Measurements from ENCODE around the gene TRMT2B. TPM values are rescaled to one million over a fixed set of nuclear protein-coding genes. Genes with fewer than 3 reads are reported as not detected.
"Not testable (repeated sequence)": the region's sequence is repeated elsewhere in the genome, so short reads cannot be mapped to it uniquely, and the experiment has no call there.

Gene TRMT2B
- total RNA-seq, 4 donors from 2014 or later = 12.5 to 23.7 (median 14.6) TPM

DNA sequence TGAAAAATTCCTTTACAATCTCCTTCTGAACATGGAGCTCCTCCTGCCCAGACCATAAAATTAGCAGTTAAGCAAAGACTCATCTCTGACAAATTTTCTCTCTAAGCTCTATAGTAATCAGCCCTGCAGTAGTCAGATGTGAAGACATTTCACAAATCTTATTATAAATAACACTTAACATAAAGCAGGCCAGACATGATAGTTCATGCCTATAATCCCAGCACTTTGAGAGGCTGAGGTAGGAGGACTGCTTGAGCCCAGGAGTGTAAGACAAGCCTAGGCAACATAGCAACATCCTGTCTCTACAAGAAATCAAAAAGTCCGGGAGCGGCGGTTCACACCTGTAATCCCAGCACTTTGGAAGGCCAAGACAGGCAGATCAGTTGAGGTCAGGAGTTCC, 29.9 kb downstream of the TRMT2B start:
- 79% methylated on average over 3 of the region's 3 CpGs for WGBS, 2 donors
- no peak overlapping the region for H3K4me3 ChIP-seq (ENCODE audit: low read depth, poor library complexity, severe bottlenecking)
- DNase-seq (ENCODE audit: low spot score in 2 of 2) = no peak
- intact Hi-C loops (cut with DNase I; ENCODE audit: low total_unique reads) = no loop called here
- TF ChIP-seq, protein P1, sequence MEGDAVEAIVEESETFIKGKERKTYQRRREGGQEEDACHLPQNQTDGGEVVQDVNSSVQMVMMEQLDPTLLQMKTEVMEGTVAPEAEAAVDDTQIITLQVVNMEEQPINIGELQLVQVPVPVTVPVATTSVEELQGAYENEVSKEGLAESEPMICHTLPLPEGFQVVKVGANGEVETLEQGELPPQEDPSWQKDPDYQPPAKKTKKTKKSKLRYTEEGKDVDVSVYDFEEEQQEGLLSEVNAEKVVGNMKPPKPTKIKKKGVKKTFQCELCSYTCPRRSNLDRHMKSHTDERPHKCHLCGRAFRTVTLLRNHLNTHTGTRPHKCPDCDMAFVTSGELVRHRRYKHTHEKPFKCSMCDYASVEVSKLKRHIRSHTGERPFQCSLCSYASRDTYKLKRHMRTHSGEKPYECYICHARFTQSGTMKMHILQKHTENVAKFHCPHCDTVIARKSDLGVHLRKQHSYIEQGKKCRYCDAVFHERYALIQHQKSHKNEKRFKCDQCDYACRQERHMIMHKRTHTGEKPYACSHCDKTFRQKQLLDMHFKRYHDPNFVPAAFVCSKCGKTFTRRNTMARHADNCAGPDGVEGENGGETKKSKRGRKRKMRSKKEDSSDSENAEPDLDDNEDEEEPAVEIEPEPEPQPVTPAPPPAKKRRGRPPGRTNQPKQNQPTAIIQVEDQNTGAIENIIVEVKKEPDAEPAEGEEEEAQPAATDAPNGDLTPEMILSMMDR (IDR thresholded peaks at IDR 0.05) = no peak
- TF ChIP-seq POLR2A (IDR thresholded peaks at IDR 0.05) = no peak

DNA sequence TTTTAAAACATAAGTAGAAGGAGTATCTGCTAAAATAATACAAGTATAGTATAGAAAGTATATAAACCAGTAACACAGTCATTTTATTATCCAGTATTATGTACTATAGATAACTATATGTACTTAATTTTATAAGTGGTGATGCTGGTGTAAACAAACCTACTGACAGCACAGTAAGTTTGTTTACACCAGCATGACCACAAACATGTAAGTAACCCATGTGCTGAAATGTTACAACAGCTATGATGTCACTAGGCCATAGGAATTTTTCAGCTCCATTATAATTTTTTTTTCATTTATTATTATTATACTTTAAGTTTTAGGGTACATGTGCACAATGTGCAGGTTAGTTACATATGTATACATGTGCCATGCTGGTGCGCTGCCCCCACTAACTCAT, 39.9 kb downstream of the TRMT2B start:
- intact Hi-C loops (cut with DNase I; ENCODE audit: low total_unique reads); DNase-seq (ENCODE audit: low spot score in 2 of 2); H3K4me3 ChIP-seq (ENCODE audit: low read depth, poor library complexity, severe bottlenecking): not testable (repeated sequence)
- 100% methylated on average over 1 of the region's 1 CpG for WGBS, 2 donors

DNA sequence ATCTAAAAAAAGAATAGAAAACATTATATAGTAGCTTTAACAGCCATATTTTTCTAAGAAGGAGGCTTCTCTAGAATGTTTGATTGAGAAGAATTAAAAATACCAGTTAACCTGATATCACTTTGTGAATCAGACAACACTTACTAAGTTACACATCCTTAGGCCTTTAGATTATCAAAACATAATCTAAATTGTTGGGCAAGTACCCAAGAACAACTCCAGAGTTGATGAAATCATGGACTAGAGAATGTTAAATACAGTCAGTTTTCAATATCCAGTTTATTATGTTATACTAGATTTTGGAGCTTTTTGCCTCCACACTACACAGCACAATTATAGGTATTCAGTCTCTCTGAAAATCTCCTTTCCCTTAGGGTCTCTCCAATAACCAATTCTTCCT, 42.8 kb downstream of the TRMT2B start:
- TF ChIP-seq, protein P1 (IDR thresholded peaks at IDR 0.05) = no peak
- no peak for TF ChIP-seq POLR2A (IDR thresholded peaks at IDR 0.05)
- no peak overlapping the region for H3K4me3 ChIP-seq (ENCODE audit: low read depth, poor library complexity, severe bottlenecking)
- intact Hi-C loops (cut with DNase I; ENCODE audit: low total_unique reads) = no loop called here
- no peak for DNase-seq (ENCODE audit: low spot score in 2 of 2)

DNA sequence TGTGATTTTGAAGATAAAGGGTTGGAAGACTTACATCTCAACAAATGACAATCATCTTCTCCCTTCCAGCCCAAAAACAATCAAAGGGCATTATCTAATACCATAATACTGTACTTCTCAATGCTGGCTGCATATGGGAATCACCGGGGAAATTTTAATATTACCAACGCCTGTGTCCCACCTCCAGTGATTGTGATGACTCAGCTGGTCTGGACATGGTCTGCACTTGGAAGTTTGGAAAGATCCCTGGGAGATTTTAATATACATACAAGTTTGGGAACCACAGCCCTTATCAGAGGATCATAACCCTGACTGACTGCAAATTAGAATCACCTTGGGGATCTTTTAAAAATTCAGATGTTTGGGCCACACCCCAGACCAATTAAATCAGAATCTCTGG, 52.5 kb downstream of the TRMT2B start:
- H3K4me3 ChIP-seq (ENCODE audit: low read depth, poor library complexity, severe bottlenecking) = no peak overlapping the region
- DNase-seq (ENCODE audit: low spot score in 2 of 2) = no peak
- TF ChIP-seq, protein P1 (IDR thresholded peaks at IDR 0.05) = no peak
- TF ChIP-seq POLR2A (IDR thresholded peaks at IDR 0.05) = no peak
- intact Hi-C loops (cut with DNase I; ENCODE audit: low total_unique reads) = no loop called here
- WGBS, 2 donors = 70 to 86% methylated on average over 2 of the region's 2 CpGs

DNA sequence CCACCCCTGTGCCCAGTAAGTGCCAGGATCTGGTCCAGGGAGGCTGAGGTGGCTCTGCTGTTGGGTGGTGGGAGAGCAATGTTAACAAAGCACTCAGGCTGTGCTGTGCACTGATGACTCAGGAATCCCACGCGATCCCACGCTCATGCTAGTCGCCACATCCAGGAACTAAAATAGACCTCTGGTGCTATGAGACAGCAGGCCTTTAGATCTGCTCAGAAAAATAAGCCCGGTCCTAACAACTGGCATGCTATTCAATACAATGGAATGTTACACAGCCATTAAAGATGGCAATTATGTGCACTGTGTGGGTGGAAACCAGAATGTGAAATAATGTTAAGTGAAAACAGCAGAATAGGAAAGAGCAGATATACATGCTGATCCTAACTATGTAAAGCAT, 56.4 kb downstream of the TRMT2B start:
- TF ChIP-seq, protein P1 (IDR thresholded peaks at IDR 0.05) = no peak
- DNase-seq (ENCODE audit: low spot score in 2 of 2) = no peak
- 63 to 74% methylated on average over 3 to 5 of the region's 5 CpGs for WGBS, 2 donors
- intact Hi-C loops (cut with DNase I; ENCODE audit: low total_unique reads) = no loop called here
- H3K4me3 ChIP-seq (ENCODE audit: low read depth, poor library complexity, severe bottlenecking) = no peak overlapping the region

DNA sequence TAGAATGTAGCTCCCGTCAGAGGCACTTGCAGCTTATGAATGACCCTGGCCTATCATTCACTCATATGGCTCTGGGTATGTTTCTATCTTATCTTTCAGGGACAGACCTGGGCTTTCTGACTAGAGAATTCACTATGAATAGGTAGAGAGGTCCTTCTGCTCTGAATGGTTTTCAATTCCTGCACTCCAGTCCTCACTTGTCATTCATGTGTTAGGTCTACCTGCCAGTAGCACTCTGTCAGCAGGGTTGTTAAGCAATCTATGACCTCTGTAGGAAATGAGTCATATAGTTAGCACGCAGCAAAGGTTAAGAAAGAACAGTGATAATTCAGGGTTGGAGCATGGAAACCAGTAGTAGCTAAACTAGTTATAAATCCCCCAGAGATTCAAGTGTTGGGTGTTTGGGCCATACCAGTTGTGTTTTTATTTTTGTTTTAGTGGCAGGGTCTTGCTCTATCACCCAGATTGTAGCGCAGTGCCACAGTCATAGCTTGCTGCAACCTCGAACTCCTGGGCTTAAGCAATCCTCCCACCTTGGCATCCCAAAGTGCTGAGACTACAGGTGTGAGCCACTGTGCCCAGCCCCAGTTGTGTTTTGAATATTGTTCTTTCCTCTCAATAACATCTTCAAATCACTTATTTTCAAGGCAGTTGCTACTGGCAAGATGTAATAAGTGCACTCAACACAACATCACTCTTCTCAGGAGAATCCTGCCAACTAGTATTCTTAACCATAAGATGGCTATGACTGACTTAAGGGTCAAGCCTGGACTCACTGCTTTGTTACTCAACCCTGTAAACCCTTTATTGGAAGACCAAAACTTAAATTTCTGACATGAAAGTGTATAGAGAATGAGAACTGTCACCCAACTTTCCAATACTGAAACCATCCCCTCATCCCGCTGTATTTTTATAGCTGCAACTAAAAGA, 57.3 kb downstream of the TRMT2B start:
- WGBS, 2 donors = 69 to 79% methylated on average over 5 of the region's 5 CpGs

More for the DNA sequence above, 57.3 kb downstream of the TRMT2B start:
- DNase-seq (ENCODE audit: low spot score in 2 of 2) = no peak
- no peak overlapping the region for H3K4me3 ChIP-seq (ENCODE audit: low read depth, poor library complexity, severe bottlenecking)
- TF ChIP-seq, protein P1 (IDR thresholded peaks at IDR 0.05) = no peak
- TF ChIP-seq POLR2A (IDR thresholded peaks at IDR 0.05) = no peak
- intact Hi-C loops (cut with DNase I; ENCODE audit: low total_unique reads) = no loop called here
